HK-2 (cell line): ENCODE results near the gene CBR3.

Experiments
- DNase-seq: peaks from one replicate; pipeline ENCODE4 v3.0.0-alpha.2; 2018; ENCODE audit not compliant: unreplicated experiment

CBR3 gene

DNA sequence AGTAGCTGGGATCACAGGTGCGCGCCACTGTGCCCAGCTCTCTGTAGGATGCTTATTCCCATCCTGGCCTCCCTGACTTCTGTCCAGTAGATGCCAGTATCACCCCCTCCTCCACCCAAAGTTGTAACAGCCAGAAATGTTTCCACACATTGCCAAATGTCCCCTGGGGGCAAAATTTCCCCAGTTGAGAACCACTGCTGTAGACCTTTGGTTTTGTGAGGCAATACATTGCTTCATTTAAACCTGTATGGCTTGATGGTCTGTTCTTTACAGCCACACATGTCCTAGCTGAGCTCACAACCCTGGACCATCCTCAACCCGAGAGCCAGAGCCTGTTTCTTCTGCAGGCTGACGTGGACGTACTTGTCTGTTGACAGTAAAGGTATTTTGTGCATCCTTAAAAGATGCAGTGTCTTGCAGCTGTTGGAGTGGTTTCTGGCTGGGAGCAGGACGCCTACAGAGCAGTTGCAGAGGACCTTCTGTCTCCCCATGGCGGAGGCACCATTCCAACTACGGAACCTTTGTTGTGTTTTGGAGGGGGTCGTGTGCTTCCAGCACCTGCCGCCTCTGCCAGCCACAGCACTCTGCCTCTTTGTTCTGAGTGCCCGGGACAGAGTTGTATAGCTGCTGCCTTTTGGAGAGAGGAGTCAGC is 48.4 kb downstream of the CBR3 start:
- no peak for DNase-seq

DNA sequence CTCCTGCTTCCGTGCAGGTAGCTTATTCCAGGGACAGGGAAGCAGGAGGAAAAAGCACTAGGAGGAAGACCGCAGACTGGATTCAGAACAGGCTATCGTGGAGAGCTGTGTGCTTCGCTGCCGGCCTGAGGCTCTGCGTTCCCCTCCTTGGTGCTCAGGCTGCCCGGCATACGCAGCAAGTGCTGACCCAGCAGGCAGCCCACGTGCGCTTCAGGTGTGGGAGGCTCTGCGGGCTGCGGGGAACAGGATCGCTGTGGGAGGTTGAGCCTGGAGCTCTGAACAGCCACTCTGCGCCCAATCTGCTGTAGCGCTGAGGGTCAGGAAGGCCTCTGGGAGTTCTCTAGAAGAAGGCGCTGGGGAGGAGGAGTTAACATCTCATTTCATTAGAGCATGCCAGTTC is 49.7 kb downstream of the CBR3 start:
- no peak for DNase-seq

DNA sequence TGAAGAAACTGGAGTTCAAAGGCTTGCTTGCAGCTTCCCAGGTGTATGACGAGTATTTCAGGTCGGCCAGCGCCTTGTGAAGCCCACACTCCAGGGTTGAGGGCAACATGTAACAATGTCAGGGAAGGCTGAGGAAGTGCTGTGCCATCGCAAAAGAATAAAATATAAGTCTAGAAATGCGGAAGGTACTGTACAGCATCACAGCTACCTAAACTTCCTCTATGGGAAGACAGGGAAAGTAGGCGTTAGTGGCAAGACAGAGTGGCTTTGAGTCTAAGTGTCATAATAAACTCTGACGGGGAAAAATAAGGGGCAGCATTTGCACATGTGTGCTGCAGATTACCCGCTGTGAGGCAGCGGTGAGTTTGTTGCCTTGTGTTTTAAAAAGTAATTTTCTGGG is 50.6 kb downstream of the CBR3 start:
- no peak for DNase-seq

DNA sequence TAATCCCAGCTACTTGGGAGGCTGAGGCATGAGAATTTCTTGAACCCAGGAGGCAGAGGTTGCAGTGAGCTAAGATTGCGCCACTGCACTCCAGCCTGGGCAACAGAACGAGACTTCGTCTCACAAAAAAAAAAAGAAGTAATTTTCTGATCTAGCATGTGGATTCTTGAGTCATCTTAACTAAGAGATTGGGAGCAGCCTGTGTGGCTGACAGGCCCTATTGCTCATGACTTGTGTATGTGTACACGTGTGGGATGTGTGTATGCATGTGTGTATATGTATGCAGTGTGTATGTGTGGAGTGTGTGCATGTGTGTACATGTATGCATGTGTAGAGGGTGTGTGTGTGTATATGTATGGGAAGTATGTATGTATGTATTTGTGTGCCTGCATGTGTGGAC is 51.2 kb downstream of the CBR3 start:
- DNase-seq, result no peak

DNA sequence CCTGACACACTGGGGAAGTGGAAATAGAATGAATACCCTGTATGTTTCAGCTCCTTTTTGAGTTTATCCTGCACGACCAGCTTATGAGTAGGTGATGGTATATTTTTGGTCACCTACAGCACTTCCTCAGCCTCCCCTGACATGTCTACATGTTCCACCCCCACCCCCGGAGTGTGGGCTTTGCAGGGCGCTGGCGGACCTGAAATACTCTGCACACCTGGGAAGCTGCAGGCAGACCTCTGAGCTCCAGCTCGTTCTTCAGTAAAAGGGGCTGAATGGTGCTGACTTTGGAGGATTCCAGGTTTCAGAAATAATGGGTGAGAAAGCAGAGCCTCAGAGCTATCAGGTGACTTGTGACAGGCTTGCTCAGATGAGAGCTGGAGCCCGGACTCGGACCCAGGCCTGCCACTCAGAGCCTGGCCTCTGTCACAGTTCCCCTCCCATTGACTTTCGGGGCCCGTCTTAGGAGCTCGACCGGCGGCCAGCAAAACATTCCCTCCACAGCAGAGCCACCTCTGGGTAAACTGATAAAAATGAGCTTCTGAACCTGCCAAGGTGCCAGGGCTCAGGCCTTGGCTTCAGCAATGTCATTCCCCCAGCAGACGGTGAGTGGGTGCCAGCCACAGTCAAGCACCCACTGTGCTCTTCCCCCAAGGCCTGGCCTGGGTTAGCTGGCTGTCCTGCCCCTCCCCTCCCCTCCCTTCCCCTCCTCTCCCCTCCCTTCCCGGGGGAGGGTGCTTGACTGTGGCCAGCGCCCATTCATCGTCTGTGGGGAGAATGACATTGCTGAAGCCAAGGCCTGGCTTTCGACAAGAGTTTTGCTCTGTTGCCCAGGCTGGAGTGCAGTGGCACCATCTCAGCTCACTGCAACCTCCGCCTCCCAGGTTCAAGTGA is 51.9 kb downstream of the CBR3 start:
- no peak for DNase-seq

DNA sequence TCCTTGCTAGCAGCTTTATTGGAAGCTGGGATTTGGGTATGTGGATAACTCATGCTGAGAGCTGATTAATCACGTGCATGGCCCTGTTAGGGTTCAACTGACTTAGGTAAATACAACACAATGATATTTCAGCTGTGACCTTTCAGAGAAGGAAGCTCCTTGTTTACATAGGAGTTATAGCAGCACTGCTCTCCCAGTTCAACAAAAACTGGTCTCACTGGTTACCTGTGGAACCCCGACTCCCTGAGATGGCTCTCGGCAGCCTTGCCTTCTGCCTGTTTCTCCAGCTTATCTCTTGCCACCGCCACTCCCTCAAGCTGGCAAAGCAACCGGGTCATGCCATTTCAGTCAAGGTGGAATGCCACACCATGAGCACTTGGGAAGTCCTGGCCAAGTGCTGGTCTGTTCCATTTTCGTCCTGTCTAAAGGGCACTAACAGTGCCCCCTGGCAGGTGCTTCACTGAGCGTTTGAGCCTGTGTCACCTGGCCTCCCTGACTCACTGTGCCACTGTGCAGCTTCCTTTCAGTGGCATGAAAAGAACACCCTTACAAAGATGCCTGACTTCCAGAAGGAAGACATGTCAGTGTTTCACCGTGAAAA is 53.3 kb downstream of the CBR3 start:
- no peak for DNase-seq

DNA sequence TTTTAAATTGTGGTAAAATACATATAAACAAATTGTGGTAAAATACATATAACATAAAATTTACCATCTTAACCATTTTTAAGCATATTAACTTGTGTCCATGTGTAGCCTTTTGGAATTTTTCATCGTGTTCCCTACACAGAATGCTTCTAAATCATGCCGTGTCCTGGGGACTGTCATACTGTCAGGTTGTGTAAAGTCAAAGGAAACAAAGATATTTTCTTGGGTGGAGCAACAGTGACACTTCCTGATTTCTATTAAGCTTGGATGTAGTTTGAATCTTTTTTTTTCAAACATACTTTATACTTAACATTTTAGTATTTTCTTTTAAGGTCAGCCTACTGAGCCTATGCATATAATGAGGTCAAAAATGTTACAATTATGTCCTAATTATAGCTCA is 54.1 kb downstream of the CBR3 start:
- DNase-seq, result no peak

DNA sequence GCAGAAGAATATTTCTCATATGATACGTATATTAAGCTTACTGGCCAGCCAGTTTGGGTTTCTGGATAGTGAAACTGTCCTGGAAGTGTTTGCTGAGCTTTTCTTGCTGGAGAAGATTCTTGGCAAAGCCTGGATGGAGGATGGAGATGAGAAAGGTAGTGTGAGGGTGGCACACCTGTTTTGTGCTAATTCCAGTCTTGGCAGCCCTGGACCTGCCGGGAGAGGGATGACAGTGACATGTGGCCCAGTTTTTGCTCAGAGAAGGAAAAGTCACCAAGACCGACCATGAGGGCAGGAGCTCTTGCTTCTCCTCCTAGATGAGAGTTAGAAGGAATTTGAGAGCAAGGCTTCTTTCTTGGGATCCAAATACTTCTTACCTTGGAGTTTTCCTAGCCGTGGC is 55.9 kb downstream of the CBR3 start:
- no peak for DNase-seq

DNA sequence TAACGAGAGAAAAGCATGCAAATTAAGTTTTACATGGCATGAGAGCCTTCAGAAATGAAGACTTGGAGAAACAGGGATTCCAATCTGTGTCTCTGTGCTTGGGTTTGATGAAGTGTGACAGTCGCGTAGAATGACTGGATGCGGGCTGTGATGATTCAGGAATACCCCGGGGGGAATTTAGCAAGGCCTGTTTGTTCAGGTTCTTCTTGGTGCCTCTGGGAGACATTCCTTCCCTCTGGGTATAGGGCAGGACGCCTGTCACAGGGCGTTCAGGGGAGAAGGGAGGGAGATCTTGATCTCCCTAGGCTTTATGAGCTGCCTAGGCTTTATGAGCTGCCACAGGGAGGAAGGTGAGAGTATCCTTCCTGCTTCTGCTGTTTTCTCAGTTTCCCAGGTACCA is 58.3 kb downstream of the CBR3 start:
- peak; percentile 66 for DNase-seq

DNA sequence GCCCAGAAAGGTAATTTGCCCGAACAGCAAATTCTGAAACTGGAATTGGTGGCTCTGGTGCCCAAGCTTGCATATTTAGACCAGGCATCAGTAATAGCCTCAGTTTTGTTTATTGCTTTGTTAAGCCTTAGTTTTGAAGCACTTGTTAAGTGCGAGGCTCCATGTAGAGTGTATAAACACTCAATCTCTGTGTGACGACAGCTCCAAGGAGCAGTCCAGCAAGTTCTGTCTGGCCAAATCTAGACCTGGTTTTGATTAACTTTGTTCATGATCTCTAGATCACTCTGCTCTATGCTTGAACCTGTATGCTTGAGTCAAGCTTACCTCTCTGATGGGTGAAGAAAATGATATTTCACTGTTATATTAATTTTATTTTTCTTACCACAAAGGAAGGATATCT is 59.1 kb downstream of the CBR3 start:
- no peak for DNase-seq

DNA sequence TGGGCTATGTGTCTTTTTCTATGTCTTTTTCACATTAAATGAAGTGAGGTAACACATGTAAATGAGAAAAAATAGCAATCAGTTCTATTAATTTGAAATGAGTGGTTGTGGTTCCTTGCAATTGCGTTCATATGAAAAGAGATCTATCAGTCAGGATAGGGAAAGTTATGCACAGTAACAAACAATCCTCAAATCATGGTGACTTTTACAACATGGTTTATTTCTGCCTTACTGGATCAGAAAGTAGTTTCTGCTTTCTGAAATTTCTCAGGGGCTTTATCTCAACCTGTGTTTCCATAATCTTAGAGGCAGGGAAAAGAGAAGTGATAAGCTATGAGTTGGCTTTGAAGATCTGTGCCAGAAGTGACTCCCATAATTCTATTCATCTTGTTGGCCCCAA is 60.7 kb downstream of the CBR3 start:
- no peak for DNase-seq
